OCI-LY1 (cell line): ENCODE measurements around the gene LTBP1.

Source experiments
- EZH2 ChIP-seq: fragments of 200-600 bp; sonication (generic), shearing (Covaris generic); IDR thresholded peaks from 2 replicates; pipeline ENCODE4 v1.8.0; 2017; ENCODE audit warnings: borderline replicate concordance, mixed run types, mild to moderate bottlenecking, antibody characterized with exemption, low read length, moderate library complexity, mixed read lengths
- TF ChIP-seq, protein P1 (sequence below): fragments of 200-600 bp; sonication (generic), shearing (Covaris generic); IDR thresholded peaks from 2 replicates; pipeline ENCODE4 v1.5.1; 2017; ENCODE audit warnings: mild to moderate bottlenecking, antibody characterized with exemption, low read length, moderate library complexity, mixed read lengths

DNA sequence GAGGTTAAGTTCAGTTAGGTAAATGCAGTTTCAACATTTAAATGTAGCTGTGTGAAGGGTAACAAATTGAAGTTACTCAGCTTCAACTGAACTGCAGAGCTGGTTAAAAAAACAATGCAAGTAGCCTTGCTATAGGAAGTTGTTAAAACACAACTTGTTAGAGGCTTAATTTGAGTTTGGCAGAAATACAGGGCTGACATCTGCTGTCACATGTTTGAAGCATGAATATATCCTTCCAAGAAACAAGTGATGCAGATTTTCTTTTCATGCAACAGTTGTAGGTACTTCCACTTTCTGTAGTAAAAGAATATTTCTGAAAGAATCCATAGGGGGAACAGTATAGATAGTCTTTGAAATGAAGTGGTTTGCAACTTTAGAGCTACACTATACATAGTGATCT, 321.0 kb downstream of the LTBP1 start:
- TF ChIP-seq, protein P1, sequence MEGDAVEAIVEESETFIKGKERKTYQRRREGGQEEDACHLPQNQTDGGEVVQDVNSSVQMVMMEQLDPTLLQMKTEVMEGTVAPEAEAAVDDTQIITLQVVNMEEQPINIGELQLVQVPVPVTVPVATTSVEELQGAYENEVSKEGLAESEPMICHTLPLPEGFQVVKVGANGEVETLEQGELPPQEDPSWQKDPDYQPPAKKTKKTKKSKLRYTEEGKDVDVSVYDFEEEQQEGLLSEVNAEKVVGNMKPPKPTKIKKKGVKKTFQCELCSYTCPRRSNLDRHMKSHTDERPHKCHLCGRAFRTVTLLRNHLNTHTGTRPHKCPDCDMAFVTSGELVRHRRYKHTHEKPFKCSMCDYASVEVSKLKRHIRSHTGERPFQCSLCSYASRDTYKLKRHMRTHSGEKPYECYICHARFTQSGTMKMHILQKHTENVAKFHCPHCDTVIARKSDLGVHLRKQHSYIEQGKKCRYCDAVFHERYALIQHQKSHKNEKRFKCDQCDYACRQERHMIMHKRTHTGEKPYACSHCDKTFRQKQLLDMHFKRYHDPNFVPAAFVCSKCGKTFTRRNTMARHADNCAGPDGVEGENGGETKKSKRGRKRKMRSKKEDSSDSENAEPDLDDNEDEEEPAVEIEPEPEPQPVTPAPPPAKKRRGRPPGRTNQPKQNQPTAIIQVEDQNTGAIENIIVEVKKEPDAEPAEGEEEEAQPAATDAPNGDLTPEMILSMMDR, result no peak; the same call in 1 of the 2 replicates
- no peak for TF ChIP-seq EZH2
